Measurements from ENCODE around the gene HOXB3.
"Not testable (repeated sequence)": the region's sequence is repeated elsewhere in the genome, so short reads cannot be mapped to it uniquely, and the experiment has no call there.

Gene HOXB3

GRCh38 chr17:48541577-48542113 is 48.4 kb downstream of the HOXB3 start:
- no peak for DNase-seq

DNA sequence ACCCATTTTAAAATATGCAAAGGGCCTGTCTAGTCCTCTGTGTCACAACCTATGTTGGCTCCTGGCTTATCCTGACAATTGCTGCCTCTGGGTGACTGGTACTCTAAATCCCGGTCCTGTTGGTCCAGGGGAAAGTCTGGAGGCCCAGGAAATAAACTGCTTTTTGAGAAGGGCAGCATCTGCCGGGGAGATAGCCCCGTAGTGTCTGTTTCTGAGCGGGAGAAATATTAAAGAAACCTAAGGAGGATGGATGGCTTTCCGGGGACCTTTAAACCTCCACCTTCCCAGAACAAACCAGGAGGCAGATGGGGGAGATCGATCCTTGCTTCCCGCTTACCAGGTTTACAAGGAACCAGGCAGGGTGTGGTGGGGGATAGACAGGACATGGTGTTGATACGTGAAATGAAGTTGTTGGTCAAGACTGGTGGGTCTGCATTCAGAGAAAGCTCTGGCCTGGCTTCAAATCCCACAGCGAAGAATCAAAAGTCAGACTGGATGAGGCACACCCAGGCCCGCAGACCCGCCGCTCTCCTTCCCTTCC is 48.9 kb downstream of the HOXB3 start:
- no peak for DNase-seq

GRCh38 chr17:48540213-48540612 is 49.8 kb downstream of the HOXB3 start:
- no peak for DNase-seq

GRCh38 chr17:48539177-48539576 is 50.9 kb downstream of the HOXB3 start:
- no peak for DNase-seq

GRCh38 chr17:48537316-48537715 is 52.7 kb downstream of the HOXB3 start:
- no peak for DNase-seq

DNA sequence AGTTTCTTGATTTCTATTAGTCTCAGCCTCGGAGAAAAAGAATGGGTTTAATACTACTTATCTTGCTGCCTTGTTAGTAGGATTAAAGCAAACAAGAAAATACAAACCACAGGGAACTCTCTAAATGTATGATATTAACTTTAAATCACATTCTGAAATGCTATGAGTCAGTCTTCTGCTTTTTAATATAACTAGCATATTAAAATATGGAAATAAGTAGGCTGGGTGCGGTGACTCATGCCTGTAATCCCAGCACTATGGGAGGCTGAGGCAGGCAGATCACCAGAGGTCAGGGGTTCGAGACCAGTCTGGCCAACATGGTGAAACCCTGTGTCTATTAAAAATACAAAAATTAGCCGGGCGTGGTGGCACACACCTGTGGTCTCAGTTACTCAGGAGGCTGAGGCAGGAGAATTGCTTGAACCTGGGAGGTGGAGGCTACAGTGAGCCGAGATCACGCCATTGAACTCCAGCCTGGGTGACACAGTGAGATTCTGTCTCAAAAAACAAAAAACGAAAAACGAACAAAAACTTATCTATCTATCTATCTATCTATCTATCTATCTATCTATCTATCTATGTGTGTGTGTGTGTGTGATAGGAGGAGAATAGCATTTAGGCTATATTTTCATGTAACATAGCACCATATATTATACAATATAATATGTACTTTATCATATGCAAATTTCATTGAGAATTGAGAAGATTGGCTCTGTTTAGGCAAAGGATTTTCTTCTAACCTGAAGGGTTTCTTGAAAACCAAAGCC is 54.1 kb downstream of the HOXB3 start:
- not testable (repeated sequence) for DNase-seq

DNA sequence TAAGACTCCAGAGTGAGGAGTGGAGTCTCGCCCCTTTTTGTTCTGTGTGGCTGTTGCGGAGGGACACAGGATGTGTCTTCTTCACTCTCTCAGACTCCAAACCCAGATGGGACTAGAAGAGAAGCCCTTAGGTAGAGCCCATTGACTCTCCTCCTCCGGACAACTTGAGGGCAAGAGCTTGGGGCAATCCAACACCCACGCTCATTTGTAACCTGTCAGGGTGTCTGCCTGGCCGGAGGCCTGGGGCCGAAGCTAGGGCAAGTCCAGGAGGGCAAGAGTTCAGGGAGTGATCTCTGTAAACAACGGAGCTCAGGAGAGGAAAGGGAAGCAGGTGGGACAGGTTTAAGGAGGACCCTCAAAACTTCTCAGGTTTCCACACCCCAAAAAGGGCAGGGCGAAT is 57.8 kb downstream of the HOXB3 start:
- no peak for DNase-seq

DNA sequence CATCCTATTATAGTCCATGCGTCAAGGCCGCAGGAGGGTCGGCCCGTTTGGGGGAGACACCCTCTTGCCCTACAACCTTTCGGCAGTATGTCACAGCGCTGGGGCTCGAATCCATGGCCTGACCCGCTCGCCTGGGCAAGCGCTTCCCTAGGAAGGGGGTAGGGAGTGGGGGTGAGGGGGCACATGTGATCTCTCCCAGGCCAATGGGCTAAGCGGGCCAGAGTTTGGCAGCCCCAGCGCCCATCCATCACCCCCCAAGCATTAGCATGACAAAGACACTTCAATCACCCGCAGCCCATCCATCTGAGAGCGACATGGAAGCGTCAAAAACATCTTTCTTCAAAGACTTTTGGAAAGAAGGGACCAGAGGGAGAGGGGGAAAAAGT is 59.2 kb downstream of the HOXB3 start, which contains the start of gene HOXB1:
Gene HOXB1 (minus strand): TSS at position 125 of the 386 bp plus-strand sequence. CDS start 107 bp downstream, at position 18.
- no peak for DNase-seq

DNA sequence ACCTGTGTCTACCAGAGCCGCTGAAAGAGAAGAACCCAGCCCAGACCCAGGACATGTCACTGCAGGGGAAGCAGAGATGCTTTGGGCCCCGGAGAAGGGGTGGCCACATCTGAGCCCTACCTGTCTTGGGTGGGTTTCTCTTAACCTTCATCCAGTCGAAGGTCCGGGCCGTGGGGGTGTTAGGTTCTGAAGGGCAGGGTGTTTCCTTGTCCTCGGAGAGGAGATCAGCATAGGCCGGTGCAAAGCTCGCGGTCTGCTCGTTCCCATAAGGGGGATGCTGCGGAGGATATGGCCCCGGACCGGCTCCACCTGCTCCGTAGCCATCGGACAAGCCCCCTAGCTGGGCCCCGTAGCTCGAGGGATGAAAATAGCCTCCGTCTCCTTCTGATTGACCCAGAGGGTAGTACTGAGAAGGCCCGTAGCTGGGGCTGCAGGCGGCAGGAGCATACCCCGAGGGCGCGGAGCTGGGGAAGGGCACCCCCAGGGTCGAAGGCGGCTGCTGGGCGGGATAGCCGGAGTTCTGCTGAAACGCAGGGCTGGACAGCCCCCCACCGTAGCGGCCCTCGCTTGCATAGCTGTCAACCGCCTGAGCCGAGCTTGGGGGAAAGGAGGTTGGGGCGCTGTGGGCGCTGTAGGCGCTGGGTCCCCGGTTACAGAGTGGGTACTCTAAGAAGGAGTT is 59.7 kb downstream of the HOXB3 start:
- no peak for DNase-seq

DNA sequence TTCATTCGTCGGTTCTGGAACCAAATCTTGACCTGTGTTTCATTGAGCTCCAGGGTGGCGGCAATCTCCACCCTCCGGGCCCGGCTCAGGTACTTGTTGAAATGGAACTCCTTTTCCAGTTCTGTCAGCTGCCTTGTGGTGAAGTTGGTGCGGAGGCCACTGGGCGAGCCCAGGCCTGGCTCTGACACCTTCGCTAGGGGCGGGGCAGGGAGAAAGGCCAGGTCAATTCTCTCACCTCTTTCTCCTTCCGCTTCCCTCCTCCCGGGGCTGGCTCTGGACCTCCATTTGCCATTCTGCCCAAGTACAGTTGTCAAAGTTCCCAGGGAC is 60.4 kb downstream of the HOXB3 start:
- DNase-seq, result no peak

- DNase-seq, result no peak
Observed at GRCh38 chr17:48528936-48529682, 60.9 kb downstream of the HOXB3 start.

- DNase-seq, result no peak
Observed at GRCh38 chr17:48528153-48528935, 61.7 kb downstream of the HOXB3 start.

DNA sequence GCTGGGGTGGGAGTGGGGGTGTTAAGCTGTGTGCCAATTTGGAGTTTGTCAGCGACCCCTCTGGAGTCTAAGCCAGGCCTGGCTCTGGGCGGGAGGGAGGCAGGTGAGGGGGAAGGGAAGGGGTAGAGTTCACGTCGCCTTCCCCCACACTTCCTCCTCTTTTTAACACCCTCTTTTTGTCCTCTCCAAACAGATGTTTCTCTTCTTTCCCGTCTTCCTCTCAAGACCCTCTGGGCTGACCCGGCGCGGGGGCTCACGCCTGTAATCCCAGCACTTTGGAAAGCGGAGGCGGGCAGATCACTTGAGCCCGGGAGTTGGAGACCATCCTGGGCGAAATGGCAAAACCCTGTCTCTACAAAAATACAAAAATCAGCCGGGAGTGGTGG is 62.5 kb downstream of the HOXB3 start:
- DNase-seq, result no peak

DNA sequence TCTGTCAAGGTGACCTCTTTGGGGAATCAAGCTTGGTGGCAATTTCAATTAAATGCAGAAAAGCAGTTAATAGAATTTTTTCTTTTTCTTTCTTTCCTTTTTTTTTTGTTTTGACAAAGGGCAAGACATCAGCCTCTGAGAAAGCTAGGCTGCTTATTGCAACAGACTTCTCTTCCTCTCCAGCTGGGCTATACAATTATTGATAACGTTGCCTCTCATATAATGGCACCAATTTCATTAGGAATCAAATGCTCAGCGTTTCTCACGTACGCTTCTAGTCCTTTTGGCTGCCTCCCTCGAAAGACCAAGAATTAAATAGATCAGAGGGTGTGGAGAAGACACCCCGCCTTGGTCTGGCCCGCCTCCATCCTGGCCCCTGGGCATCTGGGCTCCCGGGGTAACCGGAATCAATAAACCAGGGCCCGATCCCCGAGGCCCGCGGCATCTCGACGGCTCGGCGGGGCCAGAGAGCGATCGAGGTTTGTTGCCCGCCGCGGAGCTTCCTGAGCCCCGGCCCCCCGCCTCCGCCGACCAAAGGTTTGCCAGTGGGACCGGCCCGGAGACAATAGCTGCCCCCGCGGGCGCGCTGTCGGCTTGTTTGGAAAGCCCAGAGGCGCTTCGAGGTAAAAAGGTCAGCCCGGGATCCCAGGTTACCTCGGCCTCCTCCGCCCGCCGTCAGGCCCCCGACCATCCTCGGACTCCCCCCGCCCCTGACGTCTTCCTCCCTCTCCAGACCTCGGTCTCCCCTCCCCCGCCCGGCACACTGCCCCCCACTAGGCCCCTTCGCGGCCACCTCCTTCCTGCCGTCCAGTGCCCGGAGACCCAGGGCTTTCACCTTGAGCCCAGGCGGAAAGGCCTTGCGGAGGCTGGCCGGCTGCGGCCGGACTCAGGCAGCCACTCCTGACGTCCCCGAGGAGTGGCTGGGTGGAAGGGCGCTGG is 63.2 kb downstream of the HOXB3 start:
- no peak for DNase-seq

GRCh38 chr17:48523010-48523409 is 67.0 kb downstream of the HOXB3 start:
- no peak for DNase-seq

GRCh38 chr17:48522031-48522653 is 67.9 kb downstream of the HOXB3 start:
- no peak for DNase-seq

- no peak for DNase-seq
Observed at GRCh38 chr17:48520631-48521079, 69.4 kb downstream of the HOXB3 start.

DNA sequence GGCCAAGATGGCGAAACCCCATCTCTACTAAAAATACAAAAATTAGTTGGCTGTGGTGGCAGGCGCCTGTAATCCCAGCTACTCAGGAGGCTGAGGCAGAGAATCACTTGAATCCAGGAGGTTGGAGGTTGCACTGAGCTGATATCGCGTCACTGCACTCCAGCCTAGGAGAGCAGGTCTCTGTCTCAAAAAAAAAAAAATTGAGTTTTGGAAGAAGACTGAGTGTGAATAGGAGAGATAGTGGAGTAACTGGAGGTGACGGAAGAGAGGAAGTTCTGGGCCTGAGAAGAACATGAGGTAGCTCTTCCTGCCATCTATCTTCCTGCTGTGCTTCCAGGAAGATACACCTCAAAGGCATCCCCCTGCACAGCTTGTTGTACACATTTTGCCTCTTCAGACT is 70.6 kb downstream of the HOXB3 start:
- DNase-seq, result no peak

DNA sequence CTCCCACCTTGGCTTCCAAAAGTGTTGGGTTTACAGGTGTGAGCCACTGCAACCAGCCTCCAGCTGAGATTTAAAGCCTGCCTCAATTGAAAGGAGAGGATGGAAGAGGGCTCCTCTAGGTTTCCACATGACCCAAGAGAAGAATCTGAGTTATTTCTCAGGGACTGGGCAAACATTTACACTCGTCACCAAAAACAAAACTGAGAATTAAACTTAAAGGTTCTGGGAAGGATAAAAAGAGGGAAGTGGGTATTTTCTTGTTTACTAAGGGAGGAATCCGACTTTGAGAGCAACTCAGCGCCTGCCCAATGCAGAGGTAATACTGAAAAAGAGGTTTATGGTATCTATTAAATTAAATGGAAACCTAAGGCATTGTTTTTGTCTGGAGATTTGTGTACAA is 72.6 kb downstream of the HOXB3 start:
- no peak for DNase-seq

Measured in NCI-H1436 treated with DMSO at 0.1 percent for 48 hours (cell line).